HG03558 (cell line): ENCODE data around the gene ASB4.
A peak's percentile ranks its signal among the peaks of the same experiment; 100 is the strongest.
"Not testable (repeated sequence)": the region's sequence is repeated elsewhere in the genome, so short reads cannot be mapped to it uniquely, and the experiment has no call there.

ENCODE experiments used
- ATAC-seq: cut with Tn5 transposase; IDR thresholded peaks from one replicate; pipeline ENCODE4 v1.9.1; 2021; ENCODE audit warnings: moderate number of reproducible peaks; ENCODE audit not compliant: unreplicated experiment; ENCODE audit errors: extremely low read depth

Gene ASB4, protein sequence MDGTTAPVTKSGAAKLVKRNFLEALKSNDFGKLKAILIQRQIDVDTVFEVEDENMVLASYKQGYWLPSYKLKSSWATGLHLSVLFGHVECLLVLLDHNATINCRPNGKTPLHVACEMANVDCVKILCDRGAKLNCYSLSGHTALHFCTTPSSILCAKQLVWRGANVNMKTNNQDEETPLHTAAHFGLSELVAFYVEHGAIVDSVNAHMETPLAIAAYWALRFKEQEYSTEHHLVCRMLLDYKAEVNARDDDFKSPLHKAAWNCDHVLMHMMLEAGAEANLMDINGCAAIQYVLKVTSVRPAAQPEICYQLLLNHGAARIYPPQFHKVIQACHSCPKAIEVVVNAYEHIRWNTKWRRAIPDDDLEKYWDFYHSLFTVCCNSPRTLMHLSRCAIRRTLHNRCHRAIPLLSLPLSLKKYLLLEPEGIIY

GRCh38 chr7:95485391-95486123 is at the start of gene ASB4:
Gene ASB4, plus strand, starts transcription at chr7:95485943. Its CDS starts 29 bp downstream, at chr7:95485972.
- no peak for ATAC-seq

DNA sequence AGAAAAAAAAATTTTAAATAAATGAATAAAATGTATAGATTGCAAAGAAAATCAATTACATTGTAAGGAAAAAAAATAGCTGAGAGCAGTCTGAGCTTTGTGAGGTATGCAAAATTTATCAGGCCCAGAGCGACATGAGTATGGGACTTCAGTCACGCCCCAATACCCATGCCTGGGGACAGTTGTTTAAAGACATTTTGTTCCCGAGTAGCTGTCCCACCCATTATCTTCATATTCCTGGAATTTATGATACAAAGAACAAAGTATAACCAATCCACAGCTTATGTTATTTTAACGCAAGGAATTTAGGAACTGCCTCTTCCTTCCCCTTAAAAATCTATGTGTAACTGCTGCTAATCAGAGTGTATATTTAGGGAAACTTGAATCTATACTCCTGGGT is 49.3 kb upstream of the ASB4 start:
- no peak for ATAC-seq

DNA sequence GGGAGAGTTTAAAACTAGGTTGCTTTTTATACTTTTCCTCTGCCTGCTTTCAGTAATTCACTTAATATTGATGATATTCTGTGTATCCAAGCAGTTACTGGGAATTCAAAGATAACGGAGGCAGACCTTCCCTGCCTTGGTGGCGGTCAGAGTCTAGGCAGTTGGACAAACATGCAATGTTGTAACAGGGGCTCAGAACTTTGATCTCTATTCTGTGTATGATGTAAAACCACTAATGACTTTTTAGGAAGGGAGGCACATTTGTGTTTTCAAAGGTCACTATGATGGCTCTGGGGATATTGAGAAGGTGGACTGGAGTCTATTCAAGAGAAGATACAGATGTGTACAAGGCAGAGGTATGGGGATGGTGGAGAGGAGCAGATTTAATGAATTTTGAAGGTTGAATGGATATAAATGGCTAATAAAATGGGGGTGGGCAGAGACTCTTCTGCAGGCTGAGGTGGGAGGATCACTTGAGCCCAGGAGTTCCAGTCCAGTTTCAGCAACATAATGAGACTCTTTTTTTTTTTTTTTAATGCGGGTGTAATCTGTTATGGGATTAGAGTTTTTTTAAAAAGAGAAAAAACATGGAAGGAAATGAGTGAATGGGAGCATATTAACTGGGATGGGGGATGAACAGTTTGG is 45.2 kb upstream of the ASB4 start:
- ATAC-seq, result no peak

- no peak for ATAC-seq
These were observed 44.5 kb upstream of the ASB4 start for GRCh38 chr7:95441042-95441823.

DNA sequence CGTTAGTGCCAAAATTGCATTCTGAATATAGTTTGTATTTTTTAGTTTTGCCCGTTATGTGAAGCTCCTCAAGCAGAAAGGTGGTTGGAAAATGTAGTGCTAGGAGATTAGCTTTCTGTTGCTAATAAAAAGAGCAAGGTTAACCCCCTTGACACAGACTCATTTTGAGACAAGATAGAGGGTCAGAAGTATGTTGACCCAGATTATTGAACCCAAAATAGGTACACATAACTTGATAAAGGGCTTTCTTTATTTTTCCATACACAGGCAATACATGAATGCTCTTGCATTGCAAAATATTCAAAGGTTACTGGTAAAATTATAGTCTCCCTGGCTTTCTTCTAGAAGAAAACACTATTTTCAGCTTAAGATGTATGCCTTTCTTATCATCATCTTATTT is 40.9 kb upstream of the ASB4 start:
- no peak for ATAC-seq

DNA sequence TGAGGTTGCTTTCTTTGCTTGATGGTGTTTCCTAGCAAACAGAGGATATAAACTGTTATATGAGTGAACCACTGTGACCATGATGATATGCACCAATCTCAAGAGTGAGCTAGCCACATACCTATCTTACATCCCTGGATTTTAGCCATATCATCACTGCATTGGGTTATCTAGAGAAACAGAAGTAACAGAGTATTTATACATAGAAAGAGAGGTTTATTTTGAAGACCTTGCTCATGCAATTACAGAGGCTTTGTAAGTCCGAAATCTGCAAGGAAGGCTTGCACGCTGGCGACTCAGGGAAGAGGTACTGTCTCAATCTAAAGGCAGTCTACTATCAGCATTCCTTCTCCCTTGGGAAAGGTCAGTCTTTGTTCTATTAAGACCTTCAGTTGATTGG is 39.1 kb upstream of the ASB4 start:
- no peak for ATAC-seq

DNA sequence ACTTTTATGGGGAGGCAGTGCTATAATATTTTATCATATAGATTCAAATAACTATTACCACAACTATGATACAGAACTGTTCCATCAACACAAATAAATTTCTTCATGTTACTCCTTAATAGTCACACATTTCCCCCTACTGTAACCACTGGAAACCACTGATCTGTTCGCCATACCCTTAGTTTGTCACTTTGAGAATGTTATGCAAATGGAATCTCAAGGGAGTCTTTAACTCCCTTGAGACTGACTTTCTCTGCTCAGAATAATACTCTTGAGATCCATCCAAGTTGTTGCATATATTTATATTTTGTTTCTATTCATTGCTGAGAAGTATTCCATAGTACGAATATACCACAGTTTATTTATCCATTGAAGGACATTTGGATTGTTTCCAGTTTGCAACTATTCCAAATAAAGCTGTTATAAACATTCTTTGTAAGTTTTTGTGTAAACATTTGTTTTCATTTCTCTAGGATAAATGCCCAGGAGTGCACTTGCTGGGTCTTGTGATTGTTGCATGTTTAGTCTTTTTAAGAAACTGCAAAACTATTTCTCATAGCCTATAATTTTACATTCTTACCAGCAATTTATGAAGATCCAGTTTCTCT is 31.2 kb upstream of the ASB4 start:
- ATAC-seq, result no peak

GRCh38 chr7:95457947-95458346 is 27.8 kb upstream of the ASB4 start:
- no peak for ATAC-seq

GRCh38 chr7:95460653-95461052 is 25.1 kb upstream of the ASB4 start:
- ATAC-seq, result not testable (repeated sequence)

DNA sequence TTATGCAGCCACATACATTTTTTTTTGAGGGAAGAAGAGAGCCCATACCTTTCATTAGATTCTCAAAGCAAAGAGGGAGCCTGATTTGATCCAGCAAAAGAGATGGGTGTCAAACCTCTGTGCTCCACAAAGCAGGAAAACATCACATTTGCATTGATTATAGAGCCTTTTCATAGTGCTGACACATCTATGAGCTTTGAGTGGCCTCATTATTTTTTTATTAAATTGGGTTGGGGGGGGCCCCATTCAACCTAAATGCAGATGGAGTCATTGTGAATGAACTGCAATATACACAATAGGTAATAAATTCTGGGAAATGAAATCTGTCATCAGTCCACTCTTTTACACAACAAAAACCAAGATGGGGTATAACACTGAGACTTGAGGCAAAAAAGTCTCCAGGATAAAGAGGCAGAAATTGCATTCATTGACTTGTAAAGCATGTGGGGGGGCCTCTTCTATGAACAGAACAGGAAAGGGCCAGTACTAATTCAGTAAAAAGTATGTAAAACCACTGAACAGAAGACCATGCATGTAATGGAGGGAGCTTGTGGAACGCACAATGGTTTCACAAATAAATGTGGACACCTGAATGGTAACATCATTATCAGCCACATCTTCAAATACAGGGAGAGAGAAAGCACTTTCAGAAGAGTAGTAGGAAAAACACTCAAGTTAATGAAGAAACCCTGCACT is 17.7 kb upstream of the ASB4 start:
- no peak for ATAC-seq

- ATAC-seq, result no peak
These were observed 16.6 kb upstream of the ASB4 start for GRCh38 chr7:95469187-95469586.

DNA sequence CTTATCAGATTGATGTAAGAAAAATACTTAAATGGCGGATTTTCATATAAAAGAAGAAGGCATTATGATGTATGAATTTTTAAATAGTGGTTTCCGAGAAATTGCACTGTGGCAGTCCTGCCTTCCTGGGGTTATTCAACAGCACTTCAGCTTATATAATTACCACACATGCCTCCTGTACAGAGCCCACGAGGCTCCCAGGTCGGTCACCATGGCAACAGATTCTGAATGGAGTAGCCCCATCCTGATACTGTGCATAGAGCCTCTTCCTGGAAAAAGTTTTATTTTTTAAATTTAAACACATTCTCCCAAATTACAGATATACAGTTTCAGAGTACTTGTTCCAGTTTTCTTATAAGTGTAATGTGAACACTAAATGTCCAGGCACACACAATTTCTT is 15.9 kb upstream of the ASB4 start:
- ATAC-seq, result no peak

GRCh38 chr7:95470452-95470851 is 15.3 kb upstream of the ASB4 start:
- ATAC-seq, result peak; percentile 98

DNA sequence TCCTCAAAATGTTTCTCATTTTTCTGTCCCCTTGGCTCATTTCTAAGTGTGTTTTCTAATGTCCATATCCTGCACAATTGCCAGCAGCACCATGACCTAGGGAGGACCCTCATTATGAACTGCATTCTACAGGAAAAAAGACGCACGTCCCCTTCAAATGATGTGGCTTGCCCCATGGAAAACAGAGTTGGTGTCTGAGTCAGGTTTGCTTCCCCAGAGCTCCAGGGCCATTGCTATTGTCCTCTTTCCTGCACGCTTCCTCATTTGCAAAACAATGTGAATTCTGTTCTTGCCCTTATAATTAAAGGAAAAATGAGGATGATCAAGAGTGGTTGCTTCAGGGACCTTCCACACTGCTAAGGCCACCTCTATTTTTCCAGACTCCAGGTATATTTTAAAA is 14.7 kb upstream of the ASB4 start:
- no peak for ATAC-seq

- ATAC-seq, result no peak
These were observed 13.1 kb upstream of the ASB4 start for GRCh38 chr7:95472581-95473161.

- no peak for ATAC-seq
These were observed 12.3 kb upstream of the ASB4 start for GRCh38 chr7:95473276-95473985.

DNA sequence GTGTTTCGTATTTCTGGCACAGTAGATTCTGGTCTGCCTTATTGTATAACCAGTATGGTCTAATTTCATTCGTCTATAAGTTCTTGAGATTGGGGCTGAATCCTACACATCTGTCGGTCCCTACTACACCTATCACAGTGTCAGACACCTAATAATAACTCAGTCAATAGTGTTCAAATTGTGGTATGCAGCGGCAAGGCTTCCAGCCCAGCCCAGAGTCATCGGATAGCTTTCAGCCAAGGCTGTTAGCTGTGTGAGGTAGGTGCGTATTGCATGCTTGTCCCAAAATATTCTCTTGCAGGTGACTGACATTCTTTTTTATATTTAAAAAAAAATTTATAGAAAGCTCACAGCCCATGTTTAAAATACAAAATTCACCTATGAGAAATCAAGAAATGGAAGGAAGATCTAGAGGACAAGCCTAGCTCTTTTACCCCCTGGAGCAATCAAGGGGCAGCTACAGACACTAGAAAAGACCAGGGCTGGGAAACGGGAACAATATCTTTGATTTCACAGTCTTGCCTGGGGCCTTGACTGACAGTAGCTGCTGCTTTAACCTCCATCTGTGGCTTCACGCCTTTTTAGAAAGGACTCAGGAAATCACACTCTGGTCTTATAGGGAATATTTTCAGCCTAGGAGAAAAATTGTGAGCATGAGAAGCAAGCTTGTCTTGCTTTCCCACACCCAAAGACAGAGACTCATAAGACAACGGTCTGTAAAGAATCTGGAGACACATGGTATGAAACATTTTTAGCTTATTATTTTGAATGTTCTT is 9.5 kb upstream of the ASB4 start:
- ATAC-seq, result no peak
